Urinary bladder (tissue), 4 donors: ENCODE results near the gene FREM2. TPM values are rescaled to one million over a fixed set of nuclear protein-coding genes. Genes with fewer than 3 reads are reported as not detected.

Source experiments
- DNase-seq: peaks from one replicate; pipeline ENCODE4 v3.0.0-alpha.2; 2015; ENCODE audit errors: extremely low spot score
- H3K27ac ChIP-seq: one replicate; pipeline ENCODE4 v1.5.1; 2013; ENCODE audit warnings: low read depth, mild to moderate bottlenecking, moderate library complexity
- H3K36me3 ChIP-seq: one replicate; pipeline ENCODE4 v1.6.1; 2013; ENCODE audit warnings: mild to moderate bottlenecking, moderate library complexity; ENCODE audit not compliant: insufficient read depth
- H3K4me1 ChIP-seq: one replicate; pipeline ENCODE4 v1.6.1; 2013; ENCODE audit warnings: mild to moderate bottlenecking, moderate library complexity; ENCODE audit not compliant: insufficient read depth
- H3K4me3 ChIP-seq: one replicate; pipeline ENCODE4 v1.5.1; 2013; ENCODE audit warnings: low read depth, low read length
- WGBS: extraction: QIAGEN DNeasy Blood & Tissue Kit; methylation state at CpG from one replicate; pipeline ENCODE4 v1.1.7; 2013; 5-methylcytosine and 5-hydroxymethylcytosine counted together
- polyA plus RNA-seq: library from polyadenylated mRNA; stranded (reverse); fragments of 200-250 nt; gene quantifications from one replicate; pipeline ENCODE4 v1.2.3, GENCODE V29; 2013
- total RNA-seq: library from RNA; depleted of rRNA; stranded (reverse); fragments of >200 nt; gene quantifications from one replicate; pipeline ENCODE4 v1.2.3, GENCODE V29; 2014
- donor health status: healthy with polysubstance abuse.
- donor health status: healthy.

The FREM2 gene
- total and polyA plus RNA-seq, 2 donors = 0.18 to 21.5 TPM

- no peak for DNase-seq
- Histone ChIP-seq H3K4me3 (no peak overlapping the region), H3K36me3 (no peaks in the 10 kb centered on the region), H3K27ac (no peak overlapping the region), H3K4me1 (no peaks in the 10 kb centered on the region)
- WGBS = 83% methylated on average over 2 of the region's 2 CpGs
Observed at GRCh38 chr13:38700051-38700450, 13.2 kb downstream of the FREM2 start.

- H3K36me3 ChIP-seq = no peaks in the 10 kb centered on the region
- H3K4me1 ChIP-seq = no peaks in the 10 kb centered on the region
- 64% methylated on average over 2 of the region's 2 CpGs for WGBS
- H3K4me3 ChIP-seq = no peak overlapping the region
- no peak for DNase-seq
- no peak overlapping the region for H3K27ac ChIP-seq
Observed at GRCh38 chr13:38702669-38703068, 15.8 kb downstream of the FREM2 start.

GRCh38 chr13:38703255-38703654 is 16.4 kb downstream of the FREM2 start:
- H3K27ac ChIP-seq = no peak overlapping the region
- 90% methylated on average over 1 of the region's 1 CpG for WGBS
- no peaks in the 10 kb centered on the region for H3K36me3 ChIP-seq
- no peak for DNase-seq
- H3K4me1 ChIP-seq = no peaks in the 10 kb centered on the region
- H3K4me3 ChIP-seq = no peak overlapping the region

DNA sequence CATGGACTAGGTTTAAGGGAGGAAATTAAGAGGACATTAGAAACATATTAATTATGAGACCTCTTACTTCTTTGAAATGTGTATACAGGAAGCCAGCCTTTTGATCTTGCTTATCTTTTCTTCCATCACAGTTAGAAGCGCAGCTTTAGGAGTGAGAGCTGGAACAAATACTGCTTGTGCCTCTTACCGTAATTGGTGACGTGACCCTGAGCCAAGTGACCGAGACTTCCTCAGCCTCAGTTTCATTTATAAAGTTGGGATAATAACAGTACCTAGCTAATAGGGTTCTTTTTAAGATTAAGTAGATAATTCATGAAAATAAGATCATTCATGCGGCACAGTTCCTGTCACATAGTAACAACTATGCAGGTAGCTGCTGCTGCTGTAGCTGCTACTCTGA is 18.5 kb downstream of the FREM2 start:
- Histone ChIP-seq H3K36me3 (no peaks in the 10 kb centered on the region), H3K4me1 (no peaks in the 10 kb centered on the region), H3K27ac (no peak overlapping the region), H3K4me3 (no peak overlapping the region)
- WGBS = 71% methylated on average over 5 of the region's 5 CpGs
- DNase-seq = no peak

DNA sequence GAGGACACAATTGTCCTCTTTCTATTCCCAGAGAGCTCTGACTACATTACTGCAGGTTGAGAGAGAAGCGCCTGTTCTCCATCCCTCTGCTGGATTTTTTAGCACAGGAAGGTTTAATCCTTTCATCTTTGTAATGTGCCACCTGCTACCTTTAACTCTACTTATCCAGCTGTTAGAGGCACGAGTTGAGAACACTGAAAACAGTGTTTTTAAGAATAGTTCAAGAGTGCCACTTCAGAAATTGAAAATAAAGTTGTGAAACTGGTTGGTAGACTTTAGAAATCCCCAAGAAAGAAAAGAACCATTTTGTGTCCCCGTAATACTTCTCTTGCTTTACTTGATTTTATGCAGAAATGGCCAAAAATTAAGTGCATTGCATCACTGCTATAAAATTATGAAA is 20.6 kb downstream of the FREM2 start:
- H3K36me3 ChIP-seq = no peaks in the 10 kb centered on the region
- no peak overlapping the region for H3K27ac ChIP-seq
- H3K4me1 ChIP-seq = no peaks in the 10 kb centered on the region
- DNase-seq = no peak
- no peak overlapping the region for H3K4me3 ChIP-seq
- WGBS = 76% methylated on average over 3 of the region's 3 CpGs

DNA sequence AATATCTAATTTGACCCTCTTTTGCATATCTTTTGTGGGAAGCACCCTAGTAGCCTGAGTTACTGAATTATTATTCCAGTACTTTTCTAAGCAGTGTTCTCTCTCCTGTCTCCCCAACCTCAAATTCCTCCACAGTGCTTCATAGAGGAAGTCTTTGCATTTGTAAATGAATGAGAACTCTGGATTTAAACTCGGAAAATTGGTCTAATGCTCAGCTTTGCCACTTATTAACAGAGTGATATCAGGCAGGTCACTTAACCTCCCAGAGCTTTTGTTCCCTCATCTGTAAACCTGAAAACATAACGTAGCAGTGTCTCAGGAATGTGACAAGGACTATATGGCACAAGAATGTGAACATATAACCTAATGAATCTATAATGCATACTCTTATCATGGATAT is 26.2 kb downstream of the FREM2 start:
- WGBS = 67% methylated on average over 2 of the region's 2 CpGs
- DNase-seq = no peak
- H3K27ac ChIP-seq = no peak overlapping the region
- no peaks in the 10 kb centered on the region for H3K4me1 ChIP-seq
- H3K4me3 ChIP-seq = no peak overlapping the region
- H3K36me3 ChIP-seq = no peaks in the 10 kb centered on the region

DNA sequence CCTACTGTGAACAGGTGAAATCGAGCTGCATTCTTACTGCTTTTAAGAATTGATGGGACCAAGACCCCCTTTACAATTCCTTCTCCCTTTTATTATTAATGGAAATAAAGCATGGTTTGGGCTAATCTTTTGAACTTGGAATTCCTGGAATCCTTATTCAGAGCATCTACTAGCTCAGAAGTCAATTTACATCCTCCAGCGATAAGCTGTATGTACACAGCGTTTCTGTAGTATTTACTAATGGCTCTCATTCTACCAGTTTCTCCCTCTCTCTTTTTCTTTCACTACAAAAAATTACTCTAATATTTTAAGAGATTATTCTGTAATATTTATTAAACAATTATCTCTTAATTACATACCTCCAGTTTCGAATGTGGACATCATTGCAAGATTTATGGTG is 31.5 kb downstream of the FREM2 start:
- Histone ChIP-seq H3K36me3 (no peaks in the 10 kb centered on the region), H3K4me3 (no peak overlapping the region), H3K4me1 (no peaks in the 10 kb centered on the region), H3K27ac (no peak overlapping the region)
- no peak for DNase-seq
- 88% methylated on average over 4 of the region's 4 CpGs for WGBS

- 56% methylated on average over 4 of the region's 4 CpGs for WGBS
- no peak overlapping the region for H3K4me3 ChIP-seq
- H3K27ac ChIP-seq = no peak overlapping the region
- H3K4me1 ChIP-seq = no peaks in the 10 kb centered on the region
- no peaks in the 10 kb centered on the region for H3K36me3 ChIP-seq
- no peak for DNase-seq
Observed at GRCh38 chr13:38730332-38730731, 43.5 kb downstream of the FREM2 start.

GRCh38 chr13:38733146-38733545 is 46.3 kb downstream of the FREM2 start:
- H3K4me1 ChIP-seq = no peaks in the 10 kb centered on the region
- 90% methylated on average over 1 of the region's 1 CpG for WGBS
- no peaks in the 10 kb centered on the region for H3K36me3 ChIP-seq
- H3K27ac ChIP-seq = no peak overlapping the region
- DNase-seq = no peak
- no peak overlapping the region for H3K4me3 ChIP-seq

GRCh38 chr13:38735665-38736440 is 49.0 kb downstream of the FREM2 start:
- DNase-seq = no peak

GRCh38 chr13:38743466-38743865 is 56.6 kb downstream of the FREM2 start:
- Histone ChIP-seq H3K36me3 (no peaks in the 10 kb centered on the region), H3K4me3 (no peak overlapping the region), H3K27ac (no peak overlapping the region), H3K4me1 (no peaks in the 10 kb centered on the region)
- 67% methylated on average over 4 of the region's 4 CpGs for WGBS
- no peak for DNase-seq

More at GRCh38 chr13:38735665-38736440, 49.0 kb downstream of the FREM2 start:
- Histone ChIP-seq H3K27ac (no peak overlapping the region), H3K36me3 (no peaks in the 10 kb centered on the region), H3K4me1 (no peaks in the 10 kb centered on the region), H3K4me3 (no peak overlapping the region)
- WGBS = 78% methylated on average over 6 of the region's 6 CpGs

DNA sequence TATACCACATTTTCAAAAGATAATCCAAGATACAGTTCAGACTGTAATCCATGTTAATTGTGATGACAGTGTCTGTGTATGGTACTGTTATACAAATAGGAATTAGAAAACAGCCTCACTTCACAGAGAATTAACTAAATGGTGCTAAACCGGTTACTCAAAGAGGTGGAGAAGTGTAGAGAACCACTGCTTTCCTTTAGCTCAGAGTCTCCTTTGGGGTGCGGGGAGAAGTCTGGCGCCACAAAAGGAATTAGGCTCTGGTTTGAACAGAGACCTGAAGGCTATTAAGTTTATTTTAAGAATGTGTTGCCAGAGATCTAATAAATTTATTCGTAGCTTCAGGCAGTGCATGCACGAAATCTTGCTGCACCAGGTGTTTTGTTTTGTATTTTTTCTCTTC is 65.8 kb downstream of the FREM2 start:
- Histone ChIP-seq H3K27ac (no peak overlapping the region), H3K36me3 (no peaks in the 10 kb centered on the region), H3K4me1 (no peaks in the 10 kb centered on the region), H3K4me3 (no peak overlapping the region)
- 41% methylated on average over 5 of the region's 5 CpGs for WGBS
- DNase-seq = no peak

GRCh38 chr13:38753878-38754277 is 67.0 kb downstream of the FREM2 start:
- Histone ChIP-seq H3K27ac (no peak overlapping the region), H3K4me1 (no peaks in the 10 kb centered on the region), H3K4me3 (no peak overlapping the region), H3K36me3 (no peaks in the 10 kb centered on the region)
- 89% methylated on average over 2 of the region's 2 CpGs for WGBS
- no peak for DNase-seq

- no peaks in the 10 kb centered on the region for H3K36me3 ChIP-seq
- WGBS = 94% methylated on average over 2 of the region's 2 CpGs
- no peak for DNase-seq
- no peak overlapping the region for H3K4me3 ChIP-seq
- no peaks in the 10 kb centered on the region for H3K4me1 ChIP-seq
- no peak overlapping the region for H3K27ac ChIP-seq
Observed at GRCh38 chr13:38755793-38756192, 68.9 kb downstream of the FREM2 start.

DNA sequence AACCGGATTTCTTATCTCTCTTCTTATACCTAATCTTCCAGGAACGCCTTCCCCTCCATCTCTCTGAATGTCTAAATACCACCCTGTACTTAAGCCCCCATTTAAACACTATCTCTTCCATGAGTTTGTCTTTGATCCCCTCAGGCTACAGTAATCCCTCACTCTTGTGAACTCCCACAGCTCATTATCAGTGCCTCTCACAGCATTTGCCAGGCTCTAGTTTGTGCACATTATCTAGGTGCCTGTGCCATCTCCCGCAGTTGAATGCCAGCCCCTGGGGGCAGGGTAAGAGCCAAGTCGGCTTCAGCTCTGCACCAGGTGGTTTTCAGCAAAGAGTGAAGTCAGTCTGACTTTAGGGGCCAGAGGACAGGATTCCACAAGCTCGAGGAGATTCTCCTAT is 71.4 kb downstream of the FREM2 start:
- H3K4me1 ChIP-seq = no peaks in the 10 kb centered on the region

More for the DNA sequence above, 71.4 kb downstream of the FREM2 start:
- Histone ChIP-seq H3K36me3 (no peaks in the 10 kb centered on the region), H3K4me3 (no peak overlapping the region), H3K27ac (no peak overlapping the region)
- WGBS = 30% methylated on average over 5 of the region's 5 CpGs
- no peak for DNase-seq
